GM18861 (cell line): Measurements from ENCODE around the gene GGA1.
"Not testable (repeated sequence)": the region's sequence is repeated elsewhere in the genome, so short reads cannot be mapped to it uniquely, and the experiment has no call there.

Experiments
- ATAC-seq: cut with Tn5 transposase; IDR thresholded peaks from one replicate; pipeline ENCODE4 v1.9.1; 2021; ENCODE audit not compliant: unreplicated experiment

Gene GGA1

DNA sequence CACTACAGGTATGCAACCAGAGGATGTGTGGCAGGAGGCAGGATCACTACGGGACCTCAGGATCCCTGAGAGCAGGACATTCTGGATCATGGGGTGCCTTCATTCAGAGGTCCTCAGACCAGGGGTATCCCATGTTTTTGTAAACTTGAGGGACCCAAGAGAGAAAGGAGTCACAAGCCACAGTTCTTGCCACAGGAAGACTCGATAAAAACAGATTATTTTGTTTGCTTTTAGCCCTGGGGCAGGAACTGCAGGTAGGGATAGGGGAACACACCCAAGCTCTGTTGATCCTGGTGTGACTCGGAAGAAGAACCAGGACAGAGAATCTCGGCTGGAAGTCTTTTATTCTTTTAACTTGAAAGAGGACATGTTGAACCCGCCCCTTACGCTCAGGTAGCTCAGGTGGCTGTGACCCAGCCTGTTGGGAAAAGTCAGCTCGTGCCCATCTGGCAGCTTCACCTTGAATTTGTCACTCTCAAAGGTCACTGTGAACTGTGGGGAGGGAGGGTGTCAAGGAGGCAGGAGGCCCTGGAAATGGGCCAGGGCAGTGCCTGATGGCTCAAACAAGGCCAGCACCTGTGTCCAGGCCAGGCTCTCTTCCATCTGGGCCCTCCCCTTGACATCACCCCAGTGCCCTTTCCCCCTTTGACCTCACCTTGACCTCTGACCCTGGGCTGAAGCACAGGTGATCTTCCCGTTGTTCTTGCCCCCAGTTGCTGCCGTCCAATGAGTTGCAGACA is 38.5 kb upstream of the GGA1 start:
- ATAC-seq, result no peak

DNA sequence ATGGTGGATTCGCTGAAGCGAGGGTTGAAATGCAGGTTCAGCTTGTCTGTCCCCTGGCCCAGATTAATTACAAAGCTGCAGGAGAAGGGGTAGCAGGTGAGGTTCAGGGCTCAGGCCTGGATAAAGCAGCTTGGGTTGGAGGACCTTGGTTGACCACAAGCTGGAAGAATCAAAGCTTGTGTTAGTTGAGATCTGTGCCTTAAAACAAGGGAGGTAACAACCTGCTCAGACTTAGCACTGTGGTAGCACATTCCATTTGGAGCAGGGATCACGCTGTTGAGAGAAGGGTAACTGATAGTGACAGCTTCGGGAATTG is 38.0 kb upstream of the GGA1 start:
- no peak for ATAC-seq

DNA sequence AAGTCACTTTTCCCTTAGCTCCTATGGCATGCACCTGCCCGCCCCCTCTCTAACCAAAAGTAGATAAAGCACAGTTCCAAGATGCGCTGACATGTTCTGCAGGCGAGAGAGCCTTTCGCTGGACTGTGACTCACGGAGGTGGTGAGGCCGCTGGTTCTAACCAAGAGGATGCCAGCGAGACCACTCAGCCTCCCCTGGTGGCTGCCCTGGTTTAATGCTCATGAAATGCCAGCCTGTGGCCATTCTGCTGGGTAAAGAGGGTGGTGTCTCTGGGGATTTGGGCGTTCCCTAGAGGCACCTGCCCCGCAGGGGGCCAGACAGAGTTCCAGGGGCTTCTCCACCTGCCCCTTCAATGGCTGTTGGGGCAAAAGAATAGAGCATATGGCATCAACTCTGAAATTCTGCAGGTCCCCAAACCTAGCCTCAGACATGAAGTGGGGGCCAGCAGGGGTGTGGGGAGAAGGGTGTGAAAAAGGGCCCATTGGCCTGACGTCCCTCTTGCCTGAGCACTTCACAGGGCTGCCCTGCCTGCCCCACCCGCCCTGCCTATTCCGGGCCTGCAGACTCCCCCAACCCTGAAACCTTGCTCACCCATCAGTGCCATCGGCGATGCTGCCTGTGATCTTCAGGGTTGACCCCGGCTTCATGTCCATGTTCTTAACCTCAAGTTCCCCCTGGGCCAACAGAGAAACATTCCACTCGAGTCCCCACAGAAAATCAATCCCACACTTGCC is 37.2 kb upstream of the GGA1 start:
- ATAC-seq, result no peak

DNA sequence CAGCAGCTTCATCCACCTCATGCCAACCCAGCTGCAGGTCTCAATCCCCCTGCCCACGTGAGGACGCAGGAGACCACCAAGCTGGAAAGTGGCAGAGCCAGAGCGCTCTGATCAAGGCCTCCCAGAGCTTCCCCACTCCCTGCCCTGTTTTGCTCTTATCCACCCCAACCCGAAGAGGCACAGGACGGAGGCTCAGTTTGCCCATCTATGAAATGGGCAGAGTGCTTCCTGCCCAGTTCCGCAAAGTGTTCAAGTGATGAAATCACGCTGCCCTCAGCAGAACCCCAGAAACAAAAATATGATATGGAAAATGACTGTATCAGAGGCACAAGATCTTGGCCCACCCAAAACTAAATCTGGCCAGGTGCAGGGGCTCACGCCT is 36.7 kb upstream of the GGA1 start:
- no peak for ATAC-seq

DNA sequence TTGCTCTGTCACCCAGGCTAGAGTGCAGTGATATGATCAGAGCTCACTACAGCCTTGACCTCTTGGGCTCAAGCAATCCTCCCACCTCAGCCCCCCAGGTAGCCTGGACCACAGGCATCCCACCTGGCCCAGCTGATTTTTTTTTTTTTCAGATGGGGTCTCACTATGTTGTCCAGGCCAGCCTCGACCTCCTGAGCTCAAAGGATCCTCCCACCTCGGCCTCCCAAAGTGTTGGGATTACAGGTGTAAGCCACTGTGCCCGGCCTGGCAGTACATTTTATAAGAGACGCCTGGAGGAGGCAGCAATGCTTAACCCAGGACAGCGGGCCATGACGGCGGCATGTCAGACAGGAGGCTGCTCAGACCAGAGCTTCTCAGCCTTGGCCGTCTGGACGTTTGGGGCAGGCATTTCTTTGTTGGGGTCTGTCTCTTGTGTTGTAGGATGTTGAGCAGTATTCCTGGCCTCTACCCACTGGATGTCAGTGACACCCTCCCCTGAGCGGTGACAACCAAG is 33.1 kb upstream of the GGA1 start:
- ATAC-seq, result no peak

DNA sequence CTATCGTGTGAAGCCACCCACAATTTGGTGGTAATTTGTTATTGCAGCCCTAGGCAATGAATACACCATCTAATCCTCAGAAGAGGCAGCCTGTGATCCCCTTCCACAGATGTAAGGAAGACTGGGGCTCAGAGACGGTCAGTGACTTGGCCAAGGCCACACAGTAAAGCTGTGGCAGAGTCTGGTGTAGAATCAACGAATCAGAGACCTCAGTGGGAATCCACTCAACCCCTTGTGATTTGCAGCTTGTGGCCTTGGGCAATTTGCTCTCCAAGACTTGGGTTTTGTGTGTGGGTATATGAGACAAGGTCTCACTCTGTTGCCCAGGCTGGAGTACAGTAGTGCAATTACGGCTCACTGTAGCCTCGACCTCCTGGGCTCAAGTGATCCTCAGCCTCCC is 30.6 kb upstream of the GGA1 start:
- ATAC-seq, result no peak

DNA sequence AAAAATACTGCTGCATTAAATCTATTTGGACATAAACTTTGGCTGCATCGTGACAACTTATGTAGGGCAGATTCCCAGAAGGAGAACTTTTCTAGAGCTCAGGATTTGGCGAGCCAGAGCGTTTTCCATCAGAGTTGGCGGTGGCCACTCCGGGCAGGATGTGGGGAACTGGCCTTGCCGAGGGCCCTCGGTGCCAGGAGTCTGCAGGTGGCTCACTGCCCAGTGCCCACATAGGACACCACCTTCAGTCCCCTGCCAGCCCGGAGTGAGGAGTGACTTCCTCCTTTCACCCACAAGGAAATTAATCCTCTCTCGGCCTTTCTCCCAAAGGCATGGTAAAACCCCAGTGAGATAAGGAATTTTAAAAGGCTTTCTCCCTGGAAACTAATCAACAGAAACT is 27.1 kb upstream of the GGA1 start:
- no peak for ATAC-seq

DNA sequence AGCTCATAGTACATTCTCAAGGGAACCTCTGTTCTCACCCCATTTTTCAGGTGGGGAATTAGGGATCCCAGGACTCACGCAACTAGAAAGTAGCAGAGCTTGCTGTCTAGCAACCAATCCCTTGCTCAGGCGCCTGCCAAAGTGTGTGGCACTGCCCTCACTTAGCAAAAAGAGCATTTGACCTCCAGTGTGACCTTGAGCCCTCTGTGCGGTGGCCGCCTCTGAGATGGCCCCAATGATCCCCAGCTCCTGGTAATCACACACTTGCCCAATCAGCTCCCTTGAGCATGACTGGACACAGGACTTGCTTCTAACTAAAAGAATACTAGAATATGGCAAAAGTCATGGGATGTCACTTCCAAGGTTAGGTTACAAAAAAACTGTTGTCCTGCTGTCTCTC is 26.1 kb upstream of the GGA1 start:
- no peak for ATAC-seq

DNA sequence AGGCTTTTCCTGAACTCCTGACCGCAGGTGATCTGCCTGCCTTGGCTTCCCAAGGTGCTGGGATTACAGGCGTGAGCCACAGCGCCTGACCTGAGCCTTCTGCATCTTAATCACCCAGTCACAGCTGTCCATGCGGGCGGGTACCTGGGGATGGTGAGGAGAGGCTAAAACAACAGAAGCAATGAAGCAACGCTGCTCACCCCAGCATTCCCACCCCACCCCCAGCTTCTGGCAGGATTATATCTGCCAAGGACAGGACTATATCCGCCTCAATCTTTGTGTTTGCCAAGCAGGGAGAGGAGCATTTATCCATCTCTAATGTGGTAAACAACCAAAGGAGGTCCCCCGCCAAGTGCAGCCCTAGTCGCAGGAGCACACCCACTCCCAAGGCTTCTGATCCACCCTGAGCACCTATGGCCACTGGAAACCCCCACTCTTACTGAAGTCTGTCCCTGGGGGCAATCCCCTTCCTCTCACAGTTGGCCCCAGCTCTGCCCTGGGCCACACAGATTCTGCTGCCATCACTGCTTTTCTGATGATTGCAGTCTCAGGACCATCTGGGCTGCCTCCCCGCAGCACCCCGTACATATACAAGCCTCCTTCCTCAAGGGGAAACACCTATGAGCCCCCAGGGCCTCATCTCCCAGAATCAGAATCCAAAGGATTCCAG is 20.0 kb upstream of the GGA1 start:
- no peak for ATAC-seq

DNA sequence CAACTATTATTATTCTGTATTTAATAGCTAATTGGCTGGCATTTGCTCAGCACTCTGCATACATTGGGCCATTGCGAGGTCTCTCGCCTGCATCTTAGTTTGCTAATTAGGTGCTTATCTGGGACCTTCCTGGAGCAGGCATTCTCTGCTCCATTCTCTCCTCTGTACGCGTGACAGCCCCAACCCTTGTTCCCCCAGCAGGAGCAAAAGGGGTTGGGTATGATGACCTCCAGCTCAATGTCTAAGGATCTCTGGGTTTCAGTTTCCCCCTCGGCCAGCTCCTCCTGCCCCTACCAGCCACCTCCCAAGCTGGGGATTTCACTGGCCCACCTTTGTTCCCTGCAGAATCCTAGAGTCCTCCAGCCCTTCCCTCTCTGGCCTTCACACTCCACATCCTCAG is 19.0 kb upstream of the GGA1 start:
- no peak for ATAC-seq

DNA sequence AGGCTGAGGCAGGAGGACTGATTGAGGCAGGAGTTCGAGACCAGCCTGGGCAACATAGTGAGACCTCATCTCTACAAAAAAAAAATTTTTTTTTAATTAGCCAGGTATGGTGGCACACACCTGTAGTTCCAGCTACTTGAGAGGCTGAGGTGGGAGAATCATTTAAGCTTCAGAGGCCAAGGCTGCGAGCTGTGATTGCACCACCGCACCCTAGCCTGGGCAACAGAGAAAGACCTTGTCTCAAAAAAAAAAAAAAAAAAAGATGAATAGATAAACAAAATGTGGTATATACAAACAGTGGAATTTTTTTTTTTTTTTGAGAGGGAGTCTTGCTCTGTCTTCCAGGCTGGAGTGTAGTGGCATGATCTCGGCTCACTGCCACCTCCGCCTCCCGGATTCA is 17.6 kb upstream of the GGA1 start:
- ATAC-seq, result not testable (repeated sequence)

DNA sequence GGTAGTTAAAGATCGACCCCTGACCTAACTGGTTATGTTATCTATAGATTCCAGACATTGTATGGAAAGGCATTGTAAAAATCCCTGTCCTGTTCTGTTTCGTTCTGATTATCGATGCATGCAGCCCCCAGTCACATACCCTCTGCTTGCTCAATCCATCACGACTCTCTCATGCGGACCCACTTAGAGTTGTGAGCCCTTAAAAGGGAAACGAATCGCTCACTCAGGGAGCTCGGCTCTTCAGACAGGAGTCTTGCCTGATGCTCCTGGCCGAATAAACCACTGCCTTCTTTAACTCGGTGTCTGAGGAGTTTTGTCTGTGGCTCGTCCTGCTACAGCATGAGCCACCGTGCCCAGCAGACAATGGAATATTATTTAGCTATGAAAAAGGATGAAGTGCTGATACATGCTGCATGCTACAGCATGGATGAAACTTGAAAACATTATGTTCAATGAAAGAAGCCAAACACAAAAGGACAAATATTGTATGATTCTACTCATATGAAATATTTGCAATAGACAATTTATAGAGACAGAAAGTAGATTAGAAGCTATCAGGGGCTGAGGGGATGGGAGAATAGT is 16.7 kb upstream of the GGA1 start:
- no peak for ATAC-seq

DNA sequence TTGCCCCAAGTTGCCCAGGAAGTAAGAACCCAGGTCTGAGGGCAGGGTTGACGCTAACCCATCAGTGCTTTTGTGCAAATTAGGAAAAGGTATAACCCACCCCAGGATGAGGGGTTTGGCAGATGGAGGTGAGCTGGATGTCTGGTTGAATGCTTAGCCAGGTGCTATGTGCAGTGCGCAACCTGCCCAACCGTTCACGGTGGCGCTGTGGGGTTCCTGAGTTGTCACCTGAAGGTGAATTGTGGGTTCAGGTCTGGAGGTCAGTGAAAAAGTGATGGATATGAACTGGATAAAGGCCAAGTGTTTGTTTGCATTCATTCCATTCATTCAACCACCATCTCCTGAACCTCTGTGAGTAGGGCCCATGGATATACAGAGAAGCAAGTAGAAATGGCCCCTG is 14.4 kb upstream of the GGA1 start:
- no peak for ATAC-seq

DNA sequence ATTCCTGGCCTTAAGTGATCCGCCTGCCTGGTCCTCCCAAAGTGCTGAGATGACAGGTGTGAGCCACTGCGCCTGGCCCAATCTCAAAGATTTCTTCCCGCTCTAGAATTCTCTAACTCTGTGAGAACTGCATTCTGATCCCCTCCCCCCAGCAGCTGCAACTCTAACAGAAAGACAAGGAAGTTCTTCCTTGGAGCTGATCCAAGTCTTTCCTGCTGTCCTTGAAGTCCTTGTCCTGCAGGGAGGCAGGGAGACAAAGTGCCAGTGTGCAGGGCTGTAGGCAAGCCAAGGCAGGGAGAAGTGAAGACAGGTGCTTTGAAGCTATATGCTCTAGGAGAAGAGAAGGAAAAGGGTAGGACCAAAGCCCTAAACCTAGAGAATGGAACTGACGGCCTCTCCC is 9.5 kb upstream of the GGA1 start:
- no peak for ATAC-seq

DNA sequence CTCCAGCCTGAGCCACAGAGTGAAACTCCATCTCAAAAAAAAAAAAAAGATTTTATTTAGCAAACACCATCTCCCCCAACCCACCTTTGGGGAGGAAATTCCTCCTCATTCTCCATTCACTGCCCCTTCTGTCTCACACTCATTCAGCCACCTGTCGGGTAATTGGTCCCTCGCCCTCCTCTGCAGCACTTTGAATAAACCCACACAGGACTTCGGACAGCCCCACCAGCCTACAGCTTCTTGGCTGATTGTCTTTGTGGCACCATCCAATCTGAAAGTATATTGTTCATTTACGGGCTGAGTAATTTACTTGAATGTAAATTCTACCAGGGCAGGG is 7.5 kb upstream of the GGA1 start:
- no peak for ATAC-seq

DNA sequence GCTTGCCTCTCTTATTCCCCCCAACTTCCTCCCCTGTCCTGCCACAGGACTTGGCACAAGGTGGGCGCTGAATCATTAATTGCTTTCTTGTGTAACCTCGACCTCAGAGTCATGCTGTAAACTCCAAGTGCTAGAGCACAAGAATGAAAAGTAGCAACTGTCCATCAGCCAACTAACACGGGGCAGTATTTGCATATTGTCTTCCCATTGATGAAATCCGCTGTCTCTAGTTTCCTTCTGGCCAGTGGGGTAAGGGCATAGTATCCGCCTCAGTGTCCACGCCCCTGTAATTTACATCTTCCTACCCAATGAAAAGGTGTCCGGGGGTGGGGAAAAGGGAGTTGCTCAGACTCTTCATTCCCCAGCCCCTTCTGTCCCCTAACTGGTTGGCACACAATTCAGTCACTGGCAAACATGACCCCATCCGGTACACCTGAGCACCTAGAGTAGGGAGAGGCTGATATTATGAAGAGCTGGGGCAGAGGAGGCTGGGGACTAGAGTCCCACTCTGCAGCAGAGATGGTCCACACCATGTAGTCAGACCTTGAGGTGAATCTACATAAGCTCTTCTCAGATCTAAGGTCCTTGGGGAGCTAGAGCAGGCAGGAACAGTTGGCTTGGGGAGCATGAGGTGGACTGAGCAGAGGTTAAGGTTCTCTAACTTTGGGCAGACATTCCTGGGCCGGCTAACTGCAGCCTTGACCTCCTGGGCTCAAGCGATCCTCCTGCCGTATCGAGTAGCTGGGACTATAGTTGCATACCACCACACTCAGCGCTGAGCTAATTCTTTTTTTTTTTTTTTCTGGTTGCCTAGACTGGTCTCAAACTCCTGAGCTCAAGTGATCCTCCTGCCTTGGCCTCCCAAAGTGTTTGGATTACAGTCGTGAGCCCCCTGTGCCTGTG is 6.8 kb upstream of the GGA1 start:
- no peak for ATAC-seq

DNA sequence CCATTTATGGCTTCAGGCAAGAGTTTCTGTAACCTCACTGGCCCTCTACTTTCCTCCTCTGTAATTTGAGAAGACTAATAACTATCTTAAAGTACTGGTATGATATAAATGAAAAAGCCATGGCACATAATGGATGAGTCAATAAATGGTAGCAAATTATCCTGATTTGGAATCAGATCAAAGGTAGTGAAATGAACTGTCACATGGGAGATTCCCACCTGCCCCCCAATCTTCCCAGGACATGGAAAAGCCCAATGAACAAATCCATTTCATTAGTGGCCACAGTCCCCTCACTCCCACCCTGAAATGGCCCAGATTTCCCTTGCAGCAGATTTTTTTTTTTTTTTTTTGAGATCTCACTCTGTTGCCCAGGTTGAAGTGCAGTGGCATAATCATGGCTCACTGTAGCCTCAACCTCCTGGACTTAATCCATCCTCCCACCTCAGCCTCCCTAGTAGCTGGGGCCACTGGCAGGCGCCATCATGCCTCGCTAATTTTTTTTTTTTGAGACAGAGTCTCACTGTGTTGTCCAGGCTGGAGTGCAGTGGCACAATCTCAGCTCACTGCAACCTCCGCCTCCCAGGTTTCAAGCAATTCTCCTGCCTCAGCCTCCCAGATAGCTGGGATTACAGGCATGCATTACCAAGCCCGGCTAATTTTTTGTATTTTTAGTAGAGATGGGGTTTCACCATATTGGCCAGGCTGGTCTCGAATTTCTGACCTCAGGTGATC is 5.9 kb upstream of the GGA1 start:
- not testable (repeated sequence) for ATAC-seq

DNA sequence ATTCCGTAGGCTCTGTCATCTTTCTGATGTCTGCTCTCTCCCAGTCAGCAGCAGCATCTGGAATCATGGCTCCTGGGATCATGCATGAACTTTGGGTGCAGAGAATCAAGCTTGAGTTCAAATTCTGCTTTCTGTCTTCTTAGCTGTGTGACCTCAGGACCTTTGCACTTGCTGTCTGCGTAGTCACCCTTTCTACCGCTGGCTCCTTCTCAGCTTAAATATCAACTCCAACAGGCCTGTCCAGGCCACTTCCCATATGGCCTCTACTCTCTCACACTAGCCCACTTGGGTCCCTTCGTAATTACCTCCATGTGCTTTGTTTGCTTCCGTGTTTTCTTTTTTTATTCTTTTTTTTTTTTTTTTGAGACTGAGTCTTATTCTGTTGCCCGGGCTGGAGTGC is 4.6 kb upstream of the GGA1 start:
- ATAC-seq, result no peak

DNA sequence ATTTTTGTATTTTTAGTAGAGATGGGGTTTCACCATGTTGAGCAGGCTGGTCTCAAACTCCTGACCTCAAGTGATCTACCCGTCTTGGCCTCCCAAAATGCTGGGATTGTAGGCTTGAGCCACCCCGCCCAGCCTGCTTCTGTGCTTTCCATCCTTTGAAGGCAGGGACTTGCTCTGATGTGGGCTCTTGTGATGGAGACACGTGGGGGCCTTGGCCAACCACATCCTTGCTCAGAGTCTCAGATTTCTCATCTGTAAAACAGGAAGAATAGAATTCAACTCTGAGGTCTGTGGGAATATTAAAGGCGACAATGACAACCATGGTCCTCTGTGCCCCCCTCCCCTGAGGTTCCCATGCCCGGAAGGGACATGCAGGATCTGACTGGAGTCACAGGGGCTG is 3.8 kb upstream of the GGA1 start:
- no peak for ATAC-seq
